Astrocyte (in vitro differentiated cells and primary cell): ENCODE results near the gene SUMF1.

Experiments
- EZH2 ChIP-seq: IDR thresholded peaks from 2 replicates; pipeline ENCODE4 v1.6.1; 2012; ENCODE audit warnings: mild to moderate bottlenecking, low read length, inconsistent platforms; ENCODE audit not compliant: insufficient read depth
- TF ChIP-seq, protein P1 (sequence below): IDR thresholded peaks from 2 replicates; pipeline ENCODE4 v1.5.1; 2011; ENCODE audit warnings: low read depth, mild to moderate bottlenecking, inconsistent platforms, low read length, moderate library complexity; ENCODE audit not compliant: insufficient read depth

DNA sequence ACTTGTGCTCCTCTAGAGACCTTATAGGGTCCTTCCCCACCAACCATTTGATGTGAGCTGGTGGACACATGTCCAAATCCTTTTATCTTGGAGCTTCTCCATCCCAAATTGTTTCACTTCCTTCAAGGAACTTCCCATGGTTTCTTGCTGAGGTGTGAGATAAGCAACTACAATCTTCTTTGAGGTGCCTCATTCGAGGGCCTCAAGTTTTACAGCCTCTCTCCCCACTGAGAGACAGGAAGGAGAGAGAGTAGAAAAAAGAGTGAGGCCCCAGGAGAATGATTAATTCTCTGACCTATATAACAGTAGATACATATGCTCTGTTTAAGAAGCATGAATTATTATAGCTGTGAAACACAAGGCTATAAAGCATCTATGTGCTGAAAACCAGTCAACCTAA lies 70.5 kb downstream of the SUMF1 start:
- TF ChIP-seq EZH2 = no peak
- TF ChIP-seq, protein P1, sequence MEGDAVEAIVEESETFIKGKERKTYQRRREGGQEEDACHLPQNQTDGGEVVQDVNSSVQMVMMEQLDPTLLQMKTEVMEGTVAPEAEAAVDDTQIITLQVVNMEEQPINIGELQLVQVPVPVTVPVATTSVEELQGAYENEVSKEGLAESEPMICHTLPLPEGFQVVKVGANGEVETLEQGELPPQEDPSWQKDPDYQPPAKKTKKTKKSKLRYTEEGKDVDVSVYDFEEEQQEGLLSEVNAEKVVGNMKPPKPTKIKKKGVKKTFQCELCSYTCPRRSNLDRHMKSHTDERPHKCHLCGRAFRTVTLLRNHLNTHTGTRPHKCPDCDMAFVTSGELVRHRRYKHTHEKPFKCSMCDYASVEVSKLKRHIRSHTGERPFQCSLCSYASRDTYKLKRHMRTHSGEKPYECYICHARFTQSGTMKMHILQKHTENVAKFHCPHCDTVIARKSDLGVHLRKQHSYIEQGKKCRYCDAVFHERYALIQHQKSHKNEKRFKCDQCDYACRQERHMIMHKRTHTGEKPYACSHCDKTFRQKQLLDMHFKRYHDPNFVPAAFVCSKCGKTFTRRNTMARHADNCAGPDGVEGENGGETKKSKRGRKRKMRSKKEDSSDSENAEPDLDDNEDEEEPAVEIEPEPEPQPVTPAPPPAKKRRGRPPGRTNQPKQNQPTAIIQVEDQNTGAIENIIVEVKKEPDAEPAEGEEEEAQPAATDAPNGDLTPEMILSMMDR = no peak
